AG09309 (cell line): Measurements from ENCODE around the gene APBB2.
"Not testable (repeated sequence)": the region's sequence is repeated elsewhere in the genome, so short reads cannot be mapped to it uniquely, and the experiment has no call there.

Experiments
- DNase-seq: peaks from one replicate; pipeline ENCODE4 v3.0.0-alpha.2; 2010; ENCODE audit warnings: low read depth
- H3K4me3 ChIP-seq: 2 replicates; pipeline ENCODE4 v1.5.1; 2011; ENCODE audit warnings: mild to moderate bottlenecking, low read depth, low read length, moderate library complexity; ENCODE audit not compliant: control insufficient read depth
- CTCF ChIP-seq: IDR thresholded peaks from 2 replicates; pipeline ENCODE4 v1.5.1; 2011; ENCODE audit warnings: mild to moderate bottlenecking, low read depth, low read length, inconsistent platforms; ENCODE audit not compliant: insufficient read depth, control insufficient read depth; ENCODE audit errors: missing control alignments

The APBB2 gene

GRCh38 chr4:40910706-40911105, 303.6 kb downstream of the APBB2 start:
- H3K4me3 ChIP-seq: no peak overlapping the region
- no peak for DNase-seq
- no peak for TF ChIP-seq CTCF

GRCh38 chr4:40909363-40909876, 304.9 kb downstream of the APBB2 start:
- no peak overlapping the region for H3K4me3 ChIP-seq
- DNase-seq: peak; percentile 57
- no peak for TF ChIP-seq CTCF

- TF ChIP-seq CTCF: peak; percentile 89
- no peak overlapping the region for H3K4me3 ChIP-seq
- DNase-seq: no peak
Observed at GRCh38 chr4:40908702-40909362, 305.5 kb downstream of the APBB2 start.

GRCh38 chr4:40908297-40908696, 306.0 kb downstream of the APBB2 start:
- H3K4me3 ChIP-seq: no peak overlapping the region
- TF ChIP-seq CTCF: no peak
- no peak for DNase-seq

- TF ChIP-seq CTCF: no peak
- no peak overlapping the region for H3K4me3 ChIP-seq
- DNase-seq: no peak
Observed at GRCh38 chr4:40905414-40905813, 308.9 kb downstream of the APBB2 start.

GRCh38 chr4:40900531-40900930, 313.8 kb downstream of the APBB2 start:
- DNase-seq, H3K4me3 ChIP-seq: not testable (repeated sequence)

- TF ChIP-seq CTCF: peak; percentile 78
- no peak for DNase-seq
- no peak overlapping the region for H3K4me3 ChIP-seq
Observed at GRCh38 chr4:40897557-40898203, 316.7 kb downstream of the APBB2 start.
